ENCODE data around the gene PPP1R37. TPM values are rescaled to one million over a fixed set of nuclear protein-coding genes. Genes with fewer than 3 reads are reported as not detected.

The PPP1R37 gene
- total and polyA plus RNA-seq, 2 of the 8 experiments (the other 6 are each of a cell fraction or from before 2014, with no cell fraction given) = 14.6 to 25.7 TPM

- peaks cover 0 to 5% (median 0%) of the 10 kb centered on the region in 4 experiments; a peak in 3 of 8 replicates for H3K36me3 ChIP-seq (ENCODE audit: control insufficient read depth in 2 of 4, insufficient read depth in 4 of 4, low read length in 3 of 4)
- ChIA-PET POLR2A (ENCODE audit: partially characterized antibody) (interaction anchor here (0.6 to 1.9 kb wide), 5 partner anchors 12 to 185 kb away, joined by 3 to 8 read pairs (median 4); partner anchors contain the start of gene GEMIN7), CTCF (ENCODE audit: partially characterized antibody) (interaction anchor here (1.3 to 8.3 kb wide), 3 partner anchors 8 to 28 kb away, joined by 4 to 57 read pairs (median 11); no protein-coding TSS in a partner anchor)
- TF ChIP-seq SUZ12 (IDR thresholded peaks at IDR 0.05; ENCODE audit: low read length) = no peak
- TF ChIP-seq SIX5 (IDR thresholded peaks at IDR 0.05; ENCODE audit: low read depth, low read length) = no peak
- TF ChIP-seq CHD1 (IDR thresholded peaks at IDR 0.05; ENCODE audit: low read depth, low read length) = no peak
- TF ChIP-seq POU5F1 (IDR thresholded peaks at IDR 0.05; ENCODE audit: low read depth, low read length) = no peak
- no peak for TF ChIP-seq HDAC6 (IDR thresholded peaks at IDR 0.05; ENCODE audit: low read depth, low read length)
- H3K9ac ChIP-seq (replicated peaks in 1 of 4; ENCODE audit: extremely low read depth in 1 of 4, low read depth in 3 of 4, low read length in 3 of 4) = no peak overlapping the region
- peaks cover 1 to 30% (median 17%) of the 10 kb centered on the region in 4 experiments for H3K4me1 ChIP-seq (replicated peaks in 1 of 4; ENCODE audit: control insufficient read depth in 3 of 4, insufficient read depth in 4 of 4, low read length in 3 of 4)
- peaks cover 16% of the 10 kb centered on the region for H3K23me2 ChIP-seq (ENCODE audit: low read depth, low read length)
- DNase-seq (ENCODE audit: low read depth in 1 of 2, low spot score in 2 of 2) (no peak), FAIRE-seq (no peak)
- no peak overlapping the region for H2BK15ac ChIP-seq (ENCODE audit: low read length)
- H4K91ac ChIP-seq (replicated peaks; ENCODE audit: insufficient read length, low read length) = no peak overlapping the region
- H3K4me3 ChIP-seq (ENCODE audit: extremely low read depth in 1 of 4, insufficient read depth in 2 of 4, low read depth in 3 of 4, low read length in 4 of 4) = no peak overlapping the region
- no peak overlapping the region for H3K27ac ChIP-seq (ENCODE audit: low read depth, low read length)
- no peak overlapping the region for H2BK5ac ChIP-seq (ENCODE audit: low read depth, low read length)
- no peak overlapping the region for H3K18ac ChIP-seq (ENCODE audit: extremely low read depth, low read length)
- WGBS, 2 experiments (ENCODE audit: extremely low coverage in 1 of 2, insufficient coverage in 1 of 2, insufficient read length in 1 of 2, insufficient replicate concordance in 2 of 2, low coverage in 1 of 2, low lambda C conversion rate in 2 of 2, missing lambda C conversion rate in 1 of 2) = 88% methylated on average over 13 of the region's 14 CpGs; no CpG with 5 or more reads in 1 of the 2 experiments
- peaks cover 47 to 60% of the 10 kb centered on the region in 2 experiments for H4K20me1 ChIP-seq (replicated peaks in 1 of 2; ENCODE audit: control insufficient read depth in 1 of 2, insufficient read depth in 2 of 2, low read length in 2 of 2)
- no peaks in the 10 kb centered on the region for H3K9me3 ChIP-seq (ENCODE audit: insufficient read depth in 2 of 2, low read depth in 1 of 2, low read length in 1 of 2)
- no peak overlapping the region for H2BK20ac ChIP-seq (ENCODE audit: low read length)
- no peak overlapping the region for H3K14ac ChIP-seq (ENCODE audit: insufficient read length)
- H4K8ac ChIP-seq (ENCODE audit: extremely low read depth, insufficient read depth, low read length) = 0 out of 2 replicates have a peak overlapping the region, but pooled peaks have one; percentile 20
- no peak overlapping the region for H3K23ac ChIP-seq (ENCODE audit: insufficient read length)
- no peak overlapping the region for H3K4ac ChIP-seq (replicated peaks; ENCODE audit: insufficient read length, low read depth, low read length)
- H3K27me3 ChIP-seq (replicated peaks in 1 of 4; ENCODE audit: control insufficient read depth in 3 of 4, extremely low read depth in 1 of 4, insufficient read depth in 3 of 4, low read length in 3 of 4) = no peaks in the 10 kb centered on the region
- H4K5ac ChIP-seq (ENCODE audit: insufficient read length, low read depth, low read length) = no peak overlapping the region
- no peak overlapping the region for H2AK5ac ChIP-seq (ENCODE audit: low read depth, low read length)
- peaks cover 33 to 76% of the 10 kb centered on the region in 2 experiments for H3K79me2 ChIP-seq (ENCODE audit: control insufficient read depth in 1 of 2, insufficient read depth in 2 of 2, low read length in 2 of 2)
- no peak overlapping the region for H3K56ac ChIP-seq (replicated peaks; ENCODE audit: insufficient read length, low read depth, low read length)
- H2BK12ac ChIP-seq (ENCODE audit: low read depth, low read length) = no peak overlapping the region
- no peak overlapping the region for H2AFZ ChIP-seq (ENCODE audit: low read length)
- H3K79me1 ChIP-seq (ENCODE audit: low read depth, low read length) = peaks cover 53% of the 10 kb centered on the region
- H2BK120ac ChIP-seq (replicated peaks; ENCODE audit: low read depth, low read length) = no peak overlapping the region
- no peak overlapping the region; a peak in 1 of 4 replicates for H3K4me2 ChIP-seq (ENCODE audit: insufficient read depth in 1 of 2, low read depth in 2 of 2, low read length in 2 of 2)
Observed at GRCh38 chr19:45095496-45096413, 2.8 kb downstream of the PPP1R37 start.
